HCT116 (cell line): Measurements from ENCODE around the gene FPR3. TPM values are rescaled to one million over a fixed set of nuclear protein-coding genes. Genes with fewer than 3 reads are reported as not detected.

Experiments
- ATAC-seq: fragments of 200-7000 bp; cut with Tn5 transposase; 2 replicates; pipeline ENCODE4 v1.9.1; 2020; ENCODE audit warnings: mild to moderate bottlenecking, moderate library complexity
- BruUV-seq: library from RNA; stranded (reverse); fragments of 400-500 nt; replicated peaks from 2 replicates; lab custom pipeline; 2021; lab: Mats Ljungman, UMichigan
- CTCF ChIA-PET: fragments of 300-600 bp; sonication (Branson Sonifier 250); formaldehyde crosslinking; loops from one replicate; lab custom pipeline; 2021; ENCODE audit warnings: antibody characterized with exemption; lab: Charles Lee
- POLR2A ChIA-PET: fragments of 300-600, 350-600 bp; sonication (Branson Sonifier 250); formaldehyde crosslinking; loops from one replicate; lab custom pipeline; 2021; ENCODE audit warnings: antibody characterized with exemption; lab: Charles Lee
- RAD21 ChIA-PET, 2 experiments: fragments of 300-600 bp; sonication (Branson Sonifier 250); formaldehyde crosslinking; loops; one replicate each; lab custom pipeline; 2023; ENCODE audit warnings: low total read pairs in 2 of 2; ENCODE audit not compliant: uncharacterized antibody in 2 of 2, unreplicated experiment in 2 of 2, low non-redundant PET in 1 of 2; lab: Charles Lee
- DNase-seq: peaks from one replicate; pipeline ENCODE4 v3.0.0-alpha.2; 2010; ENCODE audit warnings: low read depth, low spot score
- H2AFZ ChIP-seq: fragments of 200-600 bp; shearing (Covaris generic), sonication (generic); 2 replicates; pipeline ENCODE4 v1.6.1; 2017; ENCODE audit warnings: low read depth, mixed run types, mixed read lengths, antibody characterized with exemption, low read length; ENCODE audit not compliant: poor library complexity, severe bottlenecking
- H3K27ac ChIP-seq: 2 replicates; pipeline ENCODE4 v1.5.1; 2012; ENCODE audit warnings: low read depth, low read length
- H3K27me3 ChIP-seq: fragments of 200-600 bp; sonication (generic); 2 replicates; pipeline ENCODE4 v1.6.1; 2016; ENCODE audit warnings: mixed run types, low read length, mixed read lengths; ENCODE audit not compliant: insufficient read depth
- H3K36me3 ChIP-seq, 2 experiments: fragments of 200-500 bp in 1 of 2; fragments of 200-600 bp in 1 of 2; sonication (Bioruptor generic) in 1 of 2; sonication (generic) in 1 of 2; 2 replicates each; pipeline versions ENCODE4 v1.5.1 to v1.6.1; 2014 to 2016; ENCODE audit warnings: low read length in 2 of 2, inconsistent platforms in 1 of 2, mixed read lengths in 1 of 2, mixed run types in 1 of 2; ENCODE audit not compliant: insufficient read depth in 2 of 2, control insufficient read depth in 1 of 2
- H3K4me1 ChIP-seq, 2 experiments: fragments of 200-600 bp in 1 of 2; sonication (generic) in 1 of 2; 2 replicates each; pipeline versions ENCODE4 v1.5.1 to v1.6.1; 2012 to 2017; ENCODE audit warnings: low read length in 2 of 2, inconsistent platforms in 1 of 2, mild to moderate bottlenecking in 1 of 2, mixed read lengths in 1 of 2, mixed run types in 1 of 2, moderate library complexity in 1 of 2; ENCODE audit not compliant: insufficient read depth in 2 of 2, control insufficient read depth in 1 of 2
- H3K4me2 ChIP-seq: fragments of 200-600 bp; sonication (generic); 2 replicates; pipeline ENCODE4 v1.6.1; 2017; ENCODE audit warnings: mixed run types, low read length, mixed read lengths
- H3K4me3 ChIP-seq, 2 experiments: fragments of 200-600 bp in 1 of 2; sonication (generic) in 1 of 2; replicated peaks in 1 of 2; 2 replicates each; pipeline ENCODE4 v1.5.1; 2011 to 2016; ENCODE audit warnings: low read length in 2 of 2, control low read depth in 1 of 2, low read depth in 1 of 2, mild to moderate bottlenecking in 1 of 2, mixed read lengths in 1 of 2, mixed run types in 1 of 2
- H3K79me2 ChIP-seq: fragments of 200-600 bp; sonication (generic); 2 replicates; pipeline ENCODE4 v1.6.1; 2017; ENCODE audit warnings: mild to moderate bottlenecking, mixed run types, low read length, moderate library complexity, mixed read lengths; ENCODE audit not compliant: insufficient read depth
- H3K9ac ChIP-seq: fragments of 200-600 bp; sonication (generic); 2 replicates; pipeline ENCODE4 v1.6.1; 2016; ENCODE audit warnings: low read length, mixed read lengths
- H3K9me2 ChIP-seq: fragments of 200-600 bp; sonication (generic), shearing (Covaris generic); 2 replicates; pipeline ENCODE4 v1.6.1; 2017; ENCODE audit warnings: mixed run types, mild to moderate bottlenecking, moderate library complexity; ENCODE audit not compliant: insufficient read depth
- H3K9me3 ChIP-seq, 2 experiments: fragments of 200-500 bp in 1 of 2; fragments of 200-600 bp in 1 of 2; sonication (Bioruptor generic) in 1 of 2; sonication (generic) in 1 of 2; 2 replicates each; pipeline ENCODE4 v1.6.1; 2014 to 2017; ENCODE audit warnings: low read length in 2 of 2, mixed read lengths in 2 of 2, inconsistent platforms in 1 of 2, low read depth in 1 of 2, mild to moderate bottlenecking in 1 of 2, mixed run types in 1 of 2, moderate library complexity in 1 of 2; ENCODE audit not compliant: control insufficient read depth in 1 of 2, insufficient read depth in 1 of 2
- H4K20me1 ChIP-seq: fragments of 200-600 bp; sonication (generic), shearing (Covaris generic); 2 replicates; pipeline ENCODE4 v1.6.1; 2017; ENCODE audit warnings: mixed run types, mild to moderate bottlenecking, moderate library complexity; ENCODE audit not compliant: insufficient read depth
- ATF3 ChIP-seq: IDR thresholded peaks from 2 replicates; pipeline ENCODE4 v1.6.1; 2012
- CBX3 ChIP-seq: IDR thresholded peaks from 2 replicates; pipeline ENCODE4 v1.6.1; 2012; ENCODE audit warnings: low read depth
- CTCF ChIP-seq, 3 experiments: fragments of 200-600 bp in 1 of 3; sonication (generic) in 1 of 3; IDR thresholded peaks in 2 of 3; conservative IDR thresholded peaks in 1 of 3; 2 replicates each; pipeline ENCODE4 v1.5.1; 2012 to 2017; ENCODE audit warnings: low read depth in 2 of 3, low read length in 2 of 3, antibody characterized with exemption in 1 of 3, borderline replicate concordance in 1 of 3, control low read depth in 1 of 3, mild to moderate bottlenecking in 1 of 3, mixed read lengths in 1 of 3, mixed run types in 1 of 3, moderate library complexity in 1 of 3; ENCODE audit not compliant: insufficient read depth in 1 of 3
- EGR1 ChIP-seq: IDR thresholded peaks from 2 replicates; pipeline ENCODE4 v1.6.1; 2012; ENCODE audit warnings: low read depth
- ELF1 ChIP-seq: IDR thresholded peaks from 2 replicates; pipeline ENCODE4 v1.6.1; 2012; ENCODE audit warnings: low read depth, borderline replicate concordance
- EZH2 ChIP-seq: fragments of 200-600 bp; sonication (generic); IDR thresholded peaks from 2 replicates; pipeline ENCODE4 v1.6.1; 2017; ENCODE audit warnings: antibody characterized with exemption, mixed run types
- EZH2phosphoT487 ChIP-seq: fragments of 200-600 bp; IDR thresholded peaks from 2 replicates; pipeline ENCODE4 v1.6.1; 2018; ENCODE audit warnings: antibody characterized with exemption, borderline replicate concordance
- FOSL1 ChIP-seq: IDR thresholded peaks from 2 replicates; pipeline ENCODE4 v1.6.1; 2012; ENCODE audit warnings: low read depth
- JUND ChIP-seq: IDR thresholded peaks from 2 replicates; pipeline ENCODE4 v1.6.1; 2012
- MAX ChIP-seq: IDR thresholded peaks from 2 replicates; pipeline ENCODE4 v1.6.1; 2012
- RAD21 ChIP-seq: IDR thresholded peaks from 2 replicates; pipeline ENCODE4 v1.6.1; 2012; ENCODE audit warnings: low read depth, mild to moderate bottlenecking
- REST ChIP-seq: IDR thresholded peaks from 2 replicates; pipeline ENCODE4 v1.6.1; 2012; ENCODE audit warnings: low read depth
- SP1 ChIP-seq: IDR thresholded peaks from 2 replicates; pipeline ENCODE4 v1.6.1; 2012; ENCODE audit warnings: low read depth
- SRF ChIP-seq: IDR thresholded peaks from 2 replicates; pipeline ENCODE4 v1.6.1; 2012; ENCODE audit warnings: low read depth
- TCF7L2 ChIP-seq: IDR thresholded peaks from 2 replicates; pipeline ENCODE4 v1.7.0; 2011; ENCODE audit warnings: borderline replicate concordance, inconsistent platforms; ENCODE audit not compliant: insufficient read depth, insufficient read length; ENCODE audit errors: extremely low read depth
- ZBTB33 ChIP-seq: IDR thresholded peaks from 2 replicates; pipeline ENCODE4 v1.6.1; 2011; ENCODE audit warnings: mild to moderate bottlenecking, low read length, moderate library complexity; ENCODE audit not compliant: insufficient replicate concordance; ENCODE audit errors: extremely low read depth
- ZNF274 ChIP-seq: fragments of 200-500 bp; sonication (Bioruptor generic); IDR thresholded peaks from 2 replicates; pipeline ENCODE4 v1.6.1; 2014; ENCODE audit warnings: mild to moderate bottlenecking, low read depth, low read length, inconsistent platforms
- intact Hi-C: fragments of 100-400 bp; cut with micrococcal nuclease; formaldehyde crosslinking; loops from 2 replicates; pipeline ENCODE4 v1.10.0; 2022
- total RNA-seq: library from RNA; stranded (reverse); gene quantifications from one replicate; pipeline ENCODE4 v1.2.1, GENCODE V29; 2021; ENCODE audit not compliant: unreplicated experiment

FPR3 gene
- total RNA-seq, 1 experiment from 2014 or later = not detected

GRCh38 chr19:51821921-51822320 lies 27.0 kb downstream of the FPR3 start (continued):
- TF ChIP-seq ZBTB33 (no peak), ZNF274 (no peak), ATF3 (no peak), SRF (no peak)

- no TSS peak for BruUV-seq
- H3K27ac ChIP-seq = no peak overlapping the region
- no peaks in the 10 kb centered on the region for H3K79me2 ChIP-seq
- no peaks in the 10 kb centered on the region for H4K20me1 ChIP-seq
- H3K36me3 ChIP-seq = no peaks in the 10 kb centered on the region
- no peak for ATAC-seq
- no peak overlapping the region for H2AFZ ChIP-seq
- H3K27me3 ChIP-seq = no peaks in the 10 kb centered on the region
- no peaks in the 10 kb centered on the region for H3K9me2 ChIP-seq
- intact Hi-C loops = no loop called here
- no peaks in the 10 kb centered on the region for H3K4me1 ChIP-seq
- no peak for DNase-seq
- H3K4me3 ChIP-seq = no peak overlapping the region
- POLR2A ChIA-PET = no interaction called here
- H3K4me2 ChIP-seq = no peak overlapping the region
- no peak overlapping the region for H3K9ac ChIP-seq
- TF ChIP-seq EZH2 (no peak), EZH2phosphoT487 (no peak), EGR1 (no peak), TCF7L2 (no peak), ELF1 (no peak), MAX (no peak), ATF3 (no peak), ZNF274 (no peak), SRF (no peak), RAD21 (no peak), JUND (no peak), CBX3 (no peak), CTCF (IDR thresholded peaks at IDR 0.05 in 2 of 3, conservative IDR thresholded peaks at IDR 0.05 in 1 of 3; ENCODE audit: borderline replicate concordance in 1 of 3, insufficient read depth in 1 of 3, low read depth in 2 of 3, low read length in 2 of 3) (no peak), REST (no peak), SP1 (no peak), FOSL1 (no peak)
- TF ChIP-seq, all 23 proteins: peak for 0
- peaks cover 0 to 11% of the 10 kb centered on the region in 2 experiments; a peak in 2 of 4 replicates for H3K9me3 ChIP-seq
- CTCF ChIA-PET = no interaction called here
- RAD21 ChIA-PET = no interaction called here
Observed at GRCh38 chr19:51822325-51822724, 27.4 kb downstream of the FPR3 start.
